ENCODE results near the gene SPNS2. TPM values are rescaled to one million over a fixed set of nuclear protein-coding genes. Genes with fewer than 3 reads are reported as not detected.

SPNS2 gene
- total RNA-seq, 1 experiment from 2014 or later, result 0.11 TPM

GRCh38 chr17:4476017-4476416 lies 22.7 kb upstream of the SPNS2 start:
- no peak for DNase-seq (ENCODE audit: low read depth in 1 of 2, low spot score in 2 of 2)
- H3K4me3 ChIP-seq, result no peak overlapping the region
- no peaks in the 10 kb centered on the region for H3K4me1 ChIP-seq (replicated peaks)
- H3K27ac ChIP-seq, result no peak overlapping the region
- no peaks in the 10 kb centered on the region for H3K36me3 ChIP-seq
- no peaks in the 10 kb centered on the region for H3K9me3 ChIP-seq (replicated peaks)
- no peaks in the 10 kb centered on the region for H3K27me3 ChIP-seq (replicated peaks)

DNA sequence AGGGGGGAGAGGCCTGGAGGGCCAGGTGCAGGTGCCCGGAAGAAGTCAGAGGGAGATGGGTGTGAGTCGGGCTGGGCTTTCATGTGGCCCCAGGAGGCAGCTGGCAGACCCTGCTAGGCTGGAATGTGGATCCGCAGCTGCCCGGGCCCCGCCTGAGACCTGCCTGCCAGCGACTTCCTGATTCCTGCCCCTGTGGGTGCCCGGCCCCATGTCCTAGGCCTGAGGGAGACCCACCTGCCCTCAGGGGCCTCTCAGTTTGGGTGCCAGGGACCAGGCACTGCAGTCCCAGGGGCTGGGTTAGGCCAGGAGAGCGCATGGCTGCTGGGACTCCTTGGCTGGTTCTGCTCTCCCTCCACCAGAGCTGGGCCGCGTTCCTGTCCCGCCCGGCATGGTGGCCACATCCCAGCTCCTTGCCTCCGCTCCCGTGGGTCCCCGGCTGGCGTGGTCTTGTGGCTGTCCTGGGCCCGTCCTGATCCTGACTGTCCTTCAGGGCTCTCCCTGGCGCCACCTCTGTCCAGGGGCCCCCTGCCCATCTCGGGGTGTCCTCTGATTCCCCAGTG lies 22.1 kb upstream of the SPNS2 start:
- H3K36me3 ChIP-seq, result no peaks in the 10 kb centered on the region
- H3K4me1 ChIP-seq (replicated peaks), result no peaks in the 10 kb centered on the region
- no peak for DNase-seq (ENCODE audit: low read depth in 1 of 2, low spot score in 2 of 2)
- H3K9me3 ChIP-seq (replicated peaks), result no peaks in the 10 kb centered on the region
- no peaks in the 10 kb centered on the region for H3K27me3 ChIP-seq (replicated peaks)
- H3K4me3 ChIP-seq, result no peak overlapping the region
- H3K27ac ChIP-seq, result no peak overlapping the region

DNA sequence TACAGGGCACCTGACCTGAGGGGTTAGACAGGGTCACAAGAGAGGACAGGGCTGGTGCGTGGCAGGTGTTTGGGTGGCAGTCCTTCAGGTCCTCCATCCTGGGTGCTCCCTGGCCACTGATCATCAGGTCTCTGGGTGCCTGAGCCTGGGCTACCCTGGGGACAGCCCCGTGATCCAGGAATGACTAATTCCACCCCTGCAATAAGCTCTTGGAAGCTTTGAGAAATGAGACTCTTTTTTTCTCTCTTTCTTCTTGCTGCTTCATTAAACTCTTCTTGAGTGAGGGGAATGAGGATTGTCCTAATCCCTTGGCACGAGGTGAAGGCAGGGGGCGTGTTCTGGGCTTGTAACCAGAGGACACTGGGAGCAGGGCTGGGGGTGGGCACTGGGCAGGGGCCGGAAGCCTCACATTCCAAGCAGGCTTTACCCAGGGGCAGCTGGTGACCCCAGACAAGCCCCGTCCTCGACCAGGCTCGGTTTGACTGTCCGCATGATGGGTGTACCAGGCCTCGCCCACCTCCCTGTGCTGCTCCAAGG lies 21.4 kb upstream of the SPNS2 start:
- H3K4me1 ChIP-seq (replicated peaks), result no peaks in the 10 kb centered on the region
- H3K36me3 ChIP-seq, result no peaks in the 10 kb centered on the region
- H3K27ac ChIP-seq, result no peak overlapping the region
- H3K4me3 ChIP-seq, result no peak overlapping the region
- H3K27me3 ChIP-seq (replicated peaks), result no peaks in the 10 kb centered on the region
- DNase-seq (ENCODE audit: low read depth in 1 of 2, low spot score in 2 of 2), result no peak
- H3K9me3 ChIP-seq (replicated peaks), result no peaks in the 10 kb centered on the region

DNA sequence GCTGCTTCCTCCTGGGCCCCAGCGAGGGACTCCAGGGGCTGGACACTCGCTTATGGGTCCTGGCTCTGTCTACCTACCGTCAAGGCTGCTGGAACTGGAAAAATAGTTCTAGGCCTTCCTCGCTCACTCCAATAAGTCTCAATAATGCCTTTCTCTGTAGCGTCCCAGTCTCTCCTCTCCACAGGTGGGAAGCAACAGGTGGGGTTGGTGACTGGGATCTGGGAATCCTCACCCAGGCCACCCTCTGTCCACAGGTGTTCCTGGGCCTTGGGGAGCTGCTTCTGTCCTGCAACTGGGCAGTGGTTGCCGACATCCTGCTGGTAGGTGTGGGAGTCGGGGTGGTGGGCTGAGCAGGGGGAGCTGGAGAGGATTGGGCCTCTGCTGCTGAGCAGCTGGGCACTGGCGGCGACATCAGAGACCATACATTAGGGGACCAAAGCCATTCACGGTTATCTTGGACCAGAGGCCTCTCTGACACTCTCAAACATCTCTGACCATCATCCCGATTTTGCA lies 20.3 kb upstream of the SPNS2 start:
- no peak for DNase-seq (ENCODE audit: low read depth in 1 of 2, low spot score in 2 of 2)
- no peaks in the 10 kb centered on the region for H3K27me3 ChIP-seq (replicated peaks)
- no peaks in the 10 kb centered on the region for H3K36me3 ChIP-seq

GRCh38 chr17:4479340-4479981 lies 19.2 kb upstream of the SPNS2 start:
- Histone ChIP-seq H3K27ac (no peak overlapping the region), H3K27me3 (replicated peaks) (no peaks in the 10 kb centered on the region), H3K36me3 (no peaks in the 10 kb centered on the region), H3K4me1 (replicated peaks) (no peaks in the 10 kb centered on the region), H3K4me3 (no peak overlapping the region), H3K9me3 (replicated peaks) (no peaks in the 10 kb centered on the region)
- no peak for DNase-seq (ENCODE audit: low read depth in 1 of 2, low spot score in 2 of 2)

More for the DNA sequence above, 20.3 kb upstream of the SPNS2 start:
- Histone ChIP-seq H3K27ac (no peak overlapping the region), H3K4me1 (replicated peaks) (no peaks in the 10 kb centered on the region), H3K9me3 (replicated peaks) (no peaks in the 10 kb centered on the region), H3K4me3 (no peak overlapping the region)

DNA sequence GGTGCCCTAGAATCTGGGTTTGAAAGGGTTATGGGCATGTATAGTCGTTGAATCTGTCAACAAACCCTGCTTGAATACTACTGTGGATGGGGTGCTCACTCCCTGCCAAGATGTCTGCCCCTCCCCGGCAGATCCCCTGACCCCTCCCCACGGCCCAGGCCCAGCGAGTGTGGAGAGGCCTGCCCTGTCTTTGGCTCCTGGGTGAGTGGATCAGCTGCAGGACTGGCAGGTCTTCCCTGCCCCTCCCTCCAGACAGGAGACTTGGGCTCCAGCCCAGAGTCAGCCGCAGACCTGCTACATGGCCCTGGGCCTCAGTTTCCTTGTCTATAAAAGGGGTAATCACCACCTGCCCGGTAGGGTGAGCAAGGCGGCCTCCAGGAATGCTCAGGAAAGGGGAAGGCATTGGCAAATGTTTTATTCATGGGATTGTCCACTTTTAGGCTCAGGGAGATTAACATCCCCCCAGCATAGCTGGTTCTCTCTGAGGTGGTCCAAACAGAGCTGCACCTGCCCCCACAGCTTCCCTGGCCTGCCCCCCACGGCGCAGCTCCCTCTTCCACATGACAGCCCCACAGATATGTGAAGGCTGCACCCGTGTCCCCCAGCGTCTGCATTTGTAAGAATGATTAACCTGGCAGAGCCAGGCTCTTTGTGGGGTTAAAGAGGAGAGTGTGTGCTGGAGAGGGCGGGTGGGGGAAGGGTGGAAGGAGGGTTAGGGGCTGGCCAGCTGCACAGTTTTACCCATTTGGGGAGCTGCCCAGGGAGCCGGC lies 18.5 kb upstream of the SPNS2 start:
- no peak for DNase-seq (ENCODE audit: low read depth in 1 of 2, low spot score in 2 of 2)
- Histone ChIP-seq H3K27me3 (replicated peaks) (no peaks in the 10 kb centered on the region), H3K9me3 (replicated peaks) (no peaks in the 10 kb centered on the region), H3K36me3 (no peaks in the 10 kb centered on the region), H3K4me3 (no peak overlapping the region), H3K27ac (no peak overlapping the region), H3K4me1 (replicated peaks) (no peaks in the 10 kb centered on the region)

GRCh38 chr17:4480929-4481898 lies 17.5 kb upstream of the SPNS2 start:
- H3K36me3 ChIP-seq, result no peaks in the 10 kb centered on the region

GRCh38 chr17:4482338-4483011 lies 16.2 kb upstream of the SPNS2 start:
- H3K27me3 ChIP-seq (replicated peaks), result no peaks in the 10 kb centered on the region
- no peak overlapping the region for H3K4me3 ChIP-seq
- no peaks in the 10 kb centered on the region for H3K36me3 ChIP-seq
- no peaks in the 10 kb centered on the region for H3K4me1 ChIP-seq (replicated peaks)
- no peak for DNase-seq (ENCODE audit: low read depth in 1 of 2, low spot score in 2 of 2)
- H3K27ac ChIP-seq, result no peak overlapping the region
- H3K9me3 ChIP-seq (replicated peaks), result no peaks in the 10 kb centered on the region

More at GRCh38 chr17:4480929-4481898, 17.5 kb upstream of the SPNS2 start:
- H3K27ac ChIP-seq, result no peak overlapping the region
- H3K9me3 ChIP-seq (replicated peaks), result no peaks in the 10 kb centered on the region
- H3K27me3 ChIP-seq (replicated peaks), result no peaks in the 10 kb centered on the region
- DNase-seq (ENCODE audit: low read depth in 1 of 2, low spot score in 2 of 2), result no peak
- H3K4me1 ChIP-seq (replicated peaks), result no peaks in the 10 kb centered on the region
- H3K4me3 ChIP-seq, result no peak overlapping the region

GRCh38 chr17:4483012-4483840 lies 15.5 kb upstream of the SPNS2 start:
- H3K36me3 ChIP-seq, result no peaks in the 10 kb centered on the region
- no peak overlapping the region for H3K27ac ChIP-seq
- no peak for DNase-seq (ENCODE audit: low read depth in 1 of 2, low spot score in 2 of 2)
- H3K4me1 ChIP-seq (replicated peaks), result no peaks in the 10 kb centered on the region
- H3K4me3 ChIP-seq, result no peak overlapping the region
- H3K27me3 ChIP-seq (replicated peaks), result no peaks in the 10 kb centered on the region
- H3K9me3 ChIP-seq (replicated peaks), result no peaks in the 10 kb centered on the region

GRCh38 chr17:4485676-4486646 lies 12.7 kb upstream of the SPNS2 start:
- Histone ChIP-seq H3K27ac (no peak overlapping the region), H3K27me3 (replicated peaks) (no peaks in the 10 kb centered on the region), H3K36me3 (no peaks in the 10 kb centered on the region), H3K4me3 (no peak overlapping the region), H3K9me3 (replicated peaks) (no peaks in the 10 kb centered on the region), H3K4me1 (replicated peaks) (no peaks in the 10 kb centered on the region)
- no peak for DNase-seq (ENCODE audit: low read depth in 1 of 2, low spot score in 2 of 2)

GRCh38 chr17:4487296-4487695 lies 11.4 kb upstream of the SPNS2 start:
- Histone ChIP-seq H3K9me3 (replicated peaks) (no peaks in the 10 kb centered on the region), H3K4me3 (no peak overlapping the region), H3K27ac (no peak overlapping the region), H3K36me3 (no peaks in the 10 kb centered on the region), H3K4me1 (replicated peaks) (no peaks in the 10 kb centered on the region), H3K27me3 (replicated peaks) (0 out of 2 replicates have a peak, but pooled peaks cover 3% of the 10 kb centered on the region)
- no peak for DNase-seq (ENCODE audit: low read depth in 1 of 2, low spot score in 2 of 2)

Measured in SJSA1 (cell line).